Activated CD4-positive, CD25-positive, alpha-beta regulatory T cell (primary cell): Measurements from ENCODE around the gene MTF1.
"Not testable (repeated sequence)": the region's sequence is repeated elsewhere in the genome, so short reads cannot be mapped to it uniquely, and the experiment has no call there.

Source experiments
- DNase-seq, 4 experiments: peaks; one replicate each; lab custom pipeline; 2025; lab: John Stamatoyannopoulos, UW

Gene MTF1

GRCh38 chr1:37859507-37860345 is at the start of gene MTF1:
Gene MTF1 (minus strand): TSS chr1:37859592. CDS start chr1:37857658, 1,934 bp downstream.
- DNase-seq: peak; percentile 89 to 95 (median 92)

- not testable (repeated sequence) for DNase-seq
These were observed 49.1 kb upstream of the MTF1 start for GRCh38 chr1:37908531-37908930.

DNA sequence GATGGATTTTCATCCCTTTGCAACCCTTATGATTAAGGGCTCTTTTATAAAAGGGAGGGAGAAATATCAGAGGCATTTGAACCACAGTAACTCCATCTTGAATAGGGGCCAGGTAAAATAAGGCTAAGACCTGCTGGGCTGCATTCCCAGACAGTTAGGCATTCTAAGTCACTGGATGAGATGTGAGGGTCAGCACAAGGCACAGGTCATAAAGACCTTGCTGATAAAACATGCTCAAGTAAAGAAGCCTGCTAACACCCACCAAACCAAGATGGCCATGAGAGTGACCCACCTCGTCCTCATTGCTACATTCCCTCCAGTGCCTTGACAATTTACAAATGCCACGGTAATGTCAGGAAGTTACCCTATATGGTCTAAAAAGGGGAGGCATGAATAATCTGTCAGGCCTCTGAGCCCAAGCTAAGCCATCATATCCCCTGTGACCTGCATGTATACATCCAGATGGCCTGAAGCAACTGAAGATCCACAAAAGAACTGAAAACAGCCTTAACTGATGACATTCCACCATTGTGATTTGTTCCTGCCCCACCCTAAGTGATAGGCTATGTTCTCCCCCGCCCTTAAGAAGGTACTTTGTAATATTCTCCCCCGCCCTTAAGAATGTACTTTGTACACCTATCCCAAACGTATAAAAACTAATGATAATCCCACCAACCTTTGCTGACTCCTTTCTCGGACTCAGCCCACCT is 48.2 kb upstream of the MTF1 start:
- DNase-seq: not testable (repeated sequence)

DNA sequence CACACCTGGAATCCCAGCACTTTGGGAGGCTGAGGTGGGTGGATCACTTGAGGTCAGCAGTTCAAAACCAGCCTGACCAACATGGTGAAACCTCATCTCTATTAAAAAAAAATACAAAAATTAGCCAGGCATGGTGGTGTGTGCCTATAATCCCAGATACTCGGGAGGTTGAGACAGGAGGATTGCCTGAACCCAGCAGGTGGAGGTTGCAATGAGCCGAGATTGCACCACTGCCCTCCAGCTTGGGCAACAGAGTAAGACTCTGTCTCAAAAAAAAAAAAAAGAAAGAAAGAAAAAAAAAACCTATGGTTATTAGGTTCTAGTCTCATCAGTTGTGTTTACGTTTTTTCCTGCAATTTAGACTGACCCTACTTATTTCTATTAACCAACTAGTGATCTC is 47.2 kb upstream of the MTF1 start:
- DNase-seq: not testable (repeated sequence)

DNA sequence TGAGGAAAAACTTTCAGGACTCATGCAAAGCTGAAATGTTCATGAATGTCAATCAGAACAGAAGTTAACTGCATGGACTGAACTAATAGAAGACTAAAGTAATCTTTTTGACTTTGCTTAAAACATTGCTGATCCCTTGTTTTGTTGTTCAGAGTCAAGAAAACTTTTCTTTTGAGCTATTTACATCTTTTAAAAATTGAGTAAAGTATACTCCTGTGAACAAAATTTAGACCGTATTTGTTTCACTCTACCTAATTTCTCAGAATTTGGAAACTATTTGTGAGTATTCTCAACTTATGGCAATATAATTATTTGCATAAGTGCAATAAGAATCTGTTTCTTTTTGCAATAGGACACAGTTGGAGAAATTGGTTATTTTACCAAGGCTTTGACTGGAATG is 46.3 kb upstream of the MTF1 start:
- no peak for DNase-seq

DNA sequence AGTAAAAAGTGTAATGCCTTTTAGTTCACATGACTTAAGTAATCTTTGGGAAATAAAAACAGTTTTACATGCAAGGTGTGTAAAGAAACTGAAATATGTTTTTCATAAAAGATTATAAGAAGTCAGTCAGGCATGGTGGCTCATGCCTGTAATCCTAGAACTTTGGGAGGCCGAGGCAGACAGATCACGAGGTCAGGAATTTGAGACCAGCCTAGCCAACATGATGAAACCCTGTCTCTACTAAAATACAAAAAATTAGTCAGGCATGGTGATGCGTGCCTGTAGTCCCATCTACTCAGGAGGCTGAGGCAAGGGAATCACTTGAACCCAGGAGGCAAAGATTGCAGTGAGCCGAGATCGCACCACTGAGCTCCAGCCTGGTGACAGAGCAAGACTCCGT is 44.5 kb upstream of the MTF1 start:
- DNase-seq: not testable (repeated sequence)

DNA sequence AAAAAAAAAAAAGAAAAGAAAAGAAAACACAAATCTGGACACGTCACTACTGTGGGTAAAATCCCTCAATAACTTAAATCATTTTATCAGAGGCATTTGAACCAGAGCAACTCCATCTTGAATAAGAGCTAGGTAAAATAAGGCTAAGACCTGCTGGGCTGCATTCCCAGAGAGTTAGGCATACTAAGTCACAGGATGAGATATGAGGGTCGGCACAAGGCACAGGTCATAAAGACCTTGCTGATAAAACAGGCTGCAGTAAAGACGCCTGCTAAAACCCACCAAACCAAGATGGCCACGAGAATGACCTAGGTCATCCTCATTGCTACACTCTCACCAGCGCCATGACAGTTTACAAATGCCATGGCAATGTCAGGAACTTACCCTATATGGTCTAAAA is 43.6 kb upstream of the MTF1 start:
- DNase-seq: no peak

DNA sequence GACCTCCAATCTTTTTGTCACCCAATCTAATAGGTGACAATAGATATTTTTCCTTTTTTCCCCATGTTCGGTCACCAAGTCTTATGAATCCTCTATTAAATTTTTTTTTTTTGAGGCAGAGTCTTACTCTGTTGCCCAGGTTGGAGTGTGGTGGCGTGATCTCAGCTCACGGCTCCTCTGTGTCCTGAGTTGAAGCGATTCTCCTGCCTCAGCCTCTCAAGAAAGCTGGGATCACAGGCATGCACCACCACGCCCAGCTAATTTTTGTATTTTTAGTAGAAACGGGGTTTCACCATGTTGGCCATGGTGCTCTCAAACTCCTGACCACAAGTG is 42.5 kb upstream of the MTF1 start:
- DNase-seq: no peak

DNA sequence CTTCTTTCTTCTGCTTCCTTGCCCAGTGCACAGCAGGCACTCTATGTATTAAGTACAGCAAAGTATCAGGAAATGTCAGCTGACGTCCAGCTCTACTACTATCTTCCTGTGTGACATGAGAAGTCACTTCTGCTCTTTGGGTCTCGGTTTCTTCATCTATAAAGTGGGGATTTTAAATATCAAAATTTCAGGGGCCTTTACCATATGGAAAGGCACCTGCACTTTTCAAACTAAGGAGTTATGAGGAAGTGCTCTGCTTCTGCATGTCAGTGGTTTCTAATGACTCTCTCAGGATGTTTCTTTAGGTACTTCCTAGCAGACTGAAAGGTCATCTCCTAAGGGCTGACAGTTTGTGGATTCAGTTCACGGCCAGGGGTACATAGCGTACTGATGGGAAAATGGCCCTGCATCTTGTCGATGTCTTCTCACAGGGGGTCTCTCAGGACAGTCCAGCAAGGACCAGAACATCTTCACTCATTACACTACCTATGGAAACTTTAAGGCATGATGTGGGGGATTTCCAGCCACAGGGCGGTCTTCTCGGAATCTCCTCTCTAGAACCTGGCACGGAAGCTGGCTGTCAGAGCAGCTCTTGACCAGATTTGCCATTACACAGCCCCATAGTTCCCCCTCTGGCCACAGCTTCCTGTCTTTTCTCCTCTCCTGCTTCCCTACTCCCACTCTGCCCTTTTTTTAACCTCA is 42.0 kb upstream of the MTF1 start:
- DNase-seq: no peak

DNA sequence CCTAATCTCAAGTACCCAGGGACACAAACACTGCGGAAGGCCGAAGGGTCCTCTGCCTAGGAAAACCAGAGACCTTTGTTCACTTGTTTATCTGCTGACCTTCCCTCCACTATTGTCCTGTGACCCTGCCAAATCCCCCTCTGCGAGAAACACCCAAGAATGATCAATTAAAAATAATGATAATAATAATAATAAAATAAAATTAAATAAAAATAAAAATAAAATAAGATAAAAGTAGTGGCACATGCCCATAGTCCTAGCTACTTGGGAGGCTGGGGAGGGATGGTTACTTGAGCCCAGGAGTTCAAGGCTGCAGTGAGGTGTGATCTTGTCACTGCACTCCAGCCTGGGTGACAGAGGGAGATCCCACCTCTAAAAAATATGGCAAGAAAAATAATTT is 38.2 kb upstream of the MTF1 start:
- DNase-seq: not testable (repeated sequence)

GRCh38 chr1:37893673-37894072 is 34.3 kb upstream of the MTF1 start:
- DNase-seq: no peak

- DNase-seq: no peak
These were observed 33.0 kb upstream of the MTF1 start for GRCh38 chr1:37892151-37893047.

DNA sequence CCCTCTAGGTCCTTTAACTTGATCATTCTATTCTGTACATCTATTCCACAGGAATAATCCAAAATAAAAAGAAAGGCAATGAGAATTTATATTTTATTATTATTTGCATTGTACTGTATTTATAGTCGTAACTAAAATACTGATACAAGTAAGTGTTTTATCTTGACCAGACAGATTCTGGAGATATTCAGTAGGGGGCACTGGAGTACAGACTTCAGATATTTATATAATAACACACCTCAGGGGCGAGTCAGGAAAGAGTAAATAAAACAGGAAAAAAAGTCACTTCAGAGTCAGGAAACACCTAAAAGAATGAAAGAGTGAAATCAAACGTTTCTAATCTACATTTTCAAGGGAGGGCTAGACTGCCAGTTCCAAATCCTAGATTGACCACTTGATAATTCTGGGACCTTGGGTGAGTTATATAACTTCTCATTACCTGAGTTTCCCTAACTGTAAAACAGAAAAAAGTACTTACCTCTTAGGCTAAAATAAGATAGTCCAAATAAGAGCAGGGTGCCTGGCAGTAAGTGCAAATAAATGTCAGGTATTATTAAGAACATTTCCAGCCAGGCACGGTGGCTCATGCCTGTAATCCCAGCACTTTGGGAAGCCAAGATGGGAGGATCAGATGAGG is 31.1 kb upstream of the MTF1 start:
- DNase-seq: no peak

- no peak for DNase-seq
These were observed 28.8 kb upstream of the MTF1 start for GRCh38 chr1:37888022-37888700.

- DNase-seq: no peak
These were observed 24.8 kb upstream of the MTF1 start for GRCh38 chr1:37884145-37884544.

DNA sequence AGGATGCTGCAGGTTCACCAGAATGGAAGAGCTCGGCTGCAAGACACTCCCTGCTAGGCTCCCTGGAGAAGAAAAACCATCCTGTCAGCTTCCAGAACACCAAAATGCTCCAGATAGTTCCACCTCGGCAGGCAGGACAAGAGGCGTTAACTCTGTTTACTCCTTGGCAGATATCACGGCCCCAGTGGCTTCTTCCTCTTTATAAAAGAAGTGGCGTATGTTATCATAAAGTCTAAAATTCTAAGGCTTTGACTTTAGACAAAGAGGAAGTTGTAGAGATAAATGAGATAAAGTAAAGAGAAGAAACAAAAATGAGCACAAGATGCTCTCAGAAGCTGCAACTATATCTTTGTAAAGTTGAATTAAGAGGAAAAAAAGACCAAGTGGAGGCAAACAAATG is 24.3 kb upstream of the MTF1 start:
- no peak for DNase-seq

DNA sequence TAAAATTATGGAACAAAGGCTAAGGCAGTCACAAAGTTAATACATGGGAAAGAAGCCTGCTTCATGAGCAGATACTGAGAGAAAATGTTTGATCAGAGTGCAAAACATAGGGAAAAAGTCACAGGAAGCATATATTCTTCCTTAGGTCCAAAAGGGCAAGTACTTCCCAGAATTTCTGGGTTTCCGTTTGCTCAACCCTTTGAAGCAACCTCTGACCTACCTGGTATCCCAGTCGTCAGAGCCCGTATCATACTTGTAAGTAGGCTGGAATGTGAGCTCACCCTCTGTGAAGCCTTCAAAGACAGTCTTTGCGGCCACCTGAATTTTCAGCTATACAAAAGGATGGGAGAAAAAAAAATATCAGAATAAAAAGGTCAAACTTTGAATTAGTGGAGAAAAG is 20.5 kb upstream of the MTF1 start:
- DNase-seq: no peak

GRCh38 chr1:37878071-37878470 is 18.7 kb upstream of the MTF1 start:
- DNase-seq: no peak

GRCh38 chr1:37875833-37876232 is 16.4 kb upstream of the MTF1 start:
- DNase-seq: no peak

DNA sequence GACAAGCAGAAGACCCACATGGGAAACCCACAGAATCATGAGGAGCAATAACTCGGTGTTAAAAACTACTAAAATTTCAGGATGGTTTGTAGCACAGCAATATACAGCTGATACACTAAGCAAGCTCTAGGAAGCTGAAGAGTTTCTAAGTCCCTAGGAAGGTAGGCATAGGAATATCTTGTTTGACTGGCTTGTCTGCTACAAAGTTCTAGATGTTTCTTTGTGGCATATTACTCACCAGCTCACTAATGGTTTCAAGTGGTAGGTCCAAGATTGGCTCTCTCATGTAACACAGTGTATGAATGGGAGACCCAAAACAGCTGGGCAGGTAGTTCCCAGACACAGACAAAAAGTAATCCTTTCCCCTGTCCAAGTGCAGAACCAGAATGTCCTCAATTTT is 13.3 kb upstream of the MTF1 start:
- DNase-seq: no peak

- DNase-seq: no peak
These were observed 9.1 kb upstream of the MTF1 start for GRCh38 chr1:37868466-37868865.
